Measurements from ENCODE around the gene NMNAT1.
"Not testable (repeated sequence)": the region's sequence is repeated elsewhere in the genome, so short reads cannot be mapped to it uniquely, and the experiment has no call there.

The NMNAT1 gene

GRCh38 chr1:9922342-9922741 lies 20.9 kb upstream of the NMNAT1 start:
- no peak for FAIRE-seq

- no peak for FAIRE-seq
These were observed 16.0 kb upstream of the NMNAT1 start for GRCh38 chr1:9927259-9927658.

- no peak for FAIRE-seq
These were observed 13.6 kb upstream of the NMNAT1 start for GRCh38 chr1:9929431-9930385.

DNA sequence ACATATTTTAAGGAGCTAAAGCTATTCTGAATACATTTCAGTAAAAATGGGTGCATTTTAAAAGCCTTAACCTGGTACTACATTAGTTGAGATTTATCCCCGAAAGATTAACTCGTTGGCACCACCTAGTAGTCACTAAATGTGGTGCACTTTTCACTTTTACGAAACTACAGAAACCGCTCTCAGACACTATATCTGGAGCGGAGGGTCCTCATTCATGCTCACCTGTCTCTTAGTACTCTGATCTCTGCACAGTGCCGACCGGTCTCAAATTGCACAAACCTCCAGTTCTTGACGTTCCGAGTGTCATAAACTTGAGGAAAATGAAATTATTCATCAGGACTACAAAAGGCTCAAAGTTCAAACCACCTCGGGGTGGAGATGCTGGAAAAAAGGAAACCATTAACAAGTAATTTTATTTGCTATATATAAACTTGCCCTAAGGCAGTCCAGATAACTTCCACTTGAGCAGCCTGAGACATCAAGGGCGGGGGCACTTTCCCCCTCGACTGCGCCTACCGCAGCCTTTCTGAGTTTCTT lies 806 bp upstream of the NMNAT1 start:
- peak; percentile 80 for FAIRE-seq

DNA sequence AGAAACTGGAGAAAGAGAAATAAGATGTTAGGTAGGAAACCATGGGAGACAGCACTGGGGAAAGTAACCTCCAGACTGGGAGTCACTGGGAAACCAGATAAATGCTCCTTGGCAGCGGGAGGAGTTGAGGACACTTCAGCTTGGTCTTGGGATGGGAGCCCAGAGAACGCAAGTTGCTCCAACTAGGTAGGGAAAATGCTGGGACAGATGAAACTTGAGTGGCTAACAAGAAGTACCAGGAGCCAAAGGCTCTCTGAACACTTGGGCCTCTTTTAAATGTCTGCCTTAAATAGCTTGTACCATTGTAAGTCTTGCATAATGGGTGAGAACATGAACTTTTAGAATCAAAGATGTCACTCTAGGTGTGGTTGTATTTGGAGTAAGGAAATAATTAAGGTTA lies 3.0 kb downstream of the NMNAT1 start:
- FAIRE-seq: no peak

- FAIRE-seq: no peak
These were observed 14.5 kb downstream of the NMNAT1 start for GRCh38 chr1:9957726-9958125.

DNA sequence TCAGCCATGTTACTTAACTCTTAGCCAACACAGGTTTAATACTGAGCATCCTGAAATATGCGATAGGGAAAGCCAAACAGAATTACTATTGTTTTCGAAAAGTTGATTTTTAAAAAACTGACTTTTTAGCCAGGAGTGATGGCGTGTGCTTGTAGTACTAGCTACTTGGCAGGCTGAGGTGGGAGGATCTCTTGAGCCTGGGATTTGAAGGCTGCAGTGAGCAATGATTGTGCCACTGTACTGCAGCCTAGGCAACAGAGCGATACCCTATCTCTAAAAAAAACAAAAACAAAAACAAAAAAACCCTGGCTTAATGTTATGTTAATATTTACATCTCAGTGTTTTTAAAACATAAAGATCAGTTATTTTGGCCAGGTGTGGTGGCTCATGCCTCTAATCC lies 16.7 kb downstream of the NMNAT1 start:
- no peak for FAIRE-seq

- no peak for FAIRE-seq
These were observed 17.7 kb downstream of the NMNAT1 start for GRCh38 chr1:9960706-9961562.

GRCh38 chr1:9984253-9984652 lies 41.0 kb downstream of the NMNAT1 start:
- no peak for FAIRE-seq

DNA sequence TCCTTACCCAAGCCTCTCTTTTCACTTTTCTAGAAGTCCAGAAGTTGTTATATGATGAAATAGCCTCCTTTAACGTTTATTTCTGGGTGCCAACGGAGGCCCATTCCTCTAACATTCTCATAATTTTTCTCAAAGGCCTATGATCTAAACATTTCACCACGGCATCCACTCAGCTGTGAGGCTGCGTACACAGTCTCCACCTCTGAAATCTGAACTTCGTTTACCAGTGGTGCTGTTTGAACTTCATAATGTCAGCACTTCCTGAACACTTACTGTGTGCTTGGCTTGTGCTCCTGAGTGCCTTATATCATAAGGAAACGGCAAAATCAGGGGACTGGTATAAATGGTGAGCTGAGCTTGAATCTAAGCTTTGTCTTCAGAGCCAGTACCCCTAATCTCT lies 41.7 kb downstream of the NMNAT1 start:
- FAIRE-seq: no peak

DNA sequence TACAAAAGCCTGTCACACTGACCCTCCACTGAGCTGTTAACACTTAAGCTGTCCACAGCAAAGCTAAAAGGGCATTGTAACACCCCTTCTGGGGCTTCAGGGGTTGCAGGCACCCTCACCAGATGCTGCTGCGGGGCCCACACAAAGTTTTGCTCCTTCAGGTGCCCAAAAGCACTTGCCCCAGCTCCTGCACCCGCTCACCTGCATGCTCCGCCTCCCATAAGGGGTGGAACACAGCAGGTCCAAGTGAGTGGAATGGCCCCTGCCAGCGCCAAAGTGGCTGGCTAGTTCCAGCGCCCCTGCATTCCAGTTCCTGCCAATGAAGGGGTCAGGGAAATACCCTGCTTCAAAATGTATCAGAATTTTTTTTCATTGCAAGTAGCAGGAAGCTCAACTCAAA lies 46.5 kb downstream of the NMNAT1 start:
- FAIRE-seq: no peak

GRCh38 chr1:9990944-9991343 lies 47.7 kb downstream of the NMNAT1 start:
- no peak for FAIRE-seq

GRCh38 chr1:9992910-9993309 lies 49.6 kb downstream of the NMNAT1 start:
- no peak for FAIRE-seq

DNA sequence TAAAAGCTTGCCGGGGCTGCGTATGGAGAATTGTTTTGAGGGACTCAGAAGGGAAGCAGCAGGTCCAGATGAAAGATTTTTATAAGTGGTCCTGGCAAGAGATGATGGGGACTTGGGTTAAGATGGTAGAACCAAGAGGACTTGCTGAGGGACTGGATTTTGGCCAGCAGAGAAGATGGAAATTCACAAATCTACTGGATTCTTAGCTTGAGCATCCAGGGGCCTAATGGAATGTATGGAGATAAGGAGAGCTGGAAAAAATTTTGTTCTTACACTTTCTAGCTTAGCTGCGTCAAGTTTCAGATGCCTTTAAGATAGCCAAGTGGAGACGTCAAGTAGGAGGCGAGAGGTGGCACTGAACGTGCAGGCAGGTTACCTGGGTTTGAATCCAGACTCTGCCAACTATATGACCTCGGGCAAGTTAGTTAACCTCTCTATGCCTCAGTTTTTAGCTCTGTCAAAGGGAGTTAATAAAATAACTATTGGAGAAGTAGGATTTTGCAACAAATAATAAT lies 50.3 kb downstream of the NMNAT1 start:
- FAIRE-seq: no peak

DNA sequence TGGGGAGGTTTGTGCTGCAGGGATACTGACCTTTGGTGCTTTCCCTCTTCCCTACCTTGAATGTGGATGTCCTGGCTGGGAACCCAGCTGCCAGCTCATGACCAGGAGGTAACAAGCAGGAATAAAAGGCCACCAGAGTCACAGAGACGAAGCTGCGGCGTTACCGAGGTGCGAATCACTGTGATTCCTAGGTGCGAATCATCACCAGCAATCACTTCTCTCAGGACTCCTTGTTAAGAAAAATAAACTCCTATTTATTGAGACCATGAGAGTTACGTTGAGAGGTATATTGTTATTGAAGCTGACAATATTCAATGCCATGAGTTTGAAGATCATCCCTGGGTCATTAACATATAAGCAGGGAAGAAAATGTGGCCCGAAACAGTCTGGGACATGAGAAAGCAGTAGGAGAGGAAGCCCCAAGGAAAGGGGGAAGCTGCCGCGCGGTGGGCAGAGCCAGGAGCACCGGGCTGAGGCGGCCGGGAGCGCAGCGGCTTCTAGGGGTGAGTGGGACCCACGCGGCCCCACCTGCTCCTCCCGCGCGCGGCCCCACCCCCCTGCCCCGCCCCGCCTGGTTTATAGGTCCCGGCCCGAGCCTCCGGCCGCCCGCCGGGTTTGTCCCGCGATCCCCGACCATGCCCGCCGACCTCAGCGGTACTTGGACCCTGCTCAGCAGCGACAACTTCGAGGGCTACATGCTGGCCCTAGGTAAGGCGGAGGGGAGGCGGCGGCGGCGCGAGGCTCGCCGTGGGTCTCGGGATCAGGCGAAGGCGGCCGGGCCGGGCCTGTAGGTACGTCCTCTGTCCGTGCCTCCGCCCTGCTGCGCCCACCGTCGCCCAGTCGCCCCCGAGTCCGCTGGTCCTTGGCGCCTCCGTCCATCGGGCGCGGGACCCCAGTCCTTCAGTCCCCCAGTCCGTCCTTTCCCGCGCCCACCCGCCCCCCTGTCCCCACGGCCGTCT lies 53.6 kb downstream of the NMNAT1 start, which contains the start of gene RBP7:
Gene RBP7 (plus strand): TSS at position 605 of the 959 bp plus-strand sequence. CDS start 31 bp downstream, at position 636.
- no peak for FAIRE-seq

DNA sequence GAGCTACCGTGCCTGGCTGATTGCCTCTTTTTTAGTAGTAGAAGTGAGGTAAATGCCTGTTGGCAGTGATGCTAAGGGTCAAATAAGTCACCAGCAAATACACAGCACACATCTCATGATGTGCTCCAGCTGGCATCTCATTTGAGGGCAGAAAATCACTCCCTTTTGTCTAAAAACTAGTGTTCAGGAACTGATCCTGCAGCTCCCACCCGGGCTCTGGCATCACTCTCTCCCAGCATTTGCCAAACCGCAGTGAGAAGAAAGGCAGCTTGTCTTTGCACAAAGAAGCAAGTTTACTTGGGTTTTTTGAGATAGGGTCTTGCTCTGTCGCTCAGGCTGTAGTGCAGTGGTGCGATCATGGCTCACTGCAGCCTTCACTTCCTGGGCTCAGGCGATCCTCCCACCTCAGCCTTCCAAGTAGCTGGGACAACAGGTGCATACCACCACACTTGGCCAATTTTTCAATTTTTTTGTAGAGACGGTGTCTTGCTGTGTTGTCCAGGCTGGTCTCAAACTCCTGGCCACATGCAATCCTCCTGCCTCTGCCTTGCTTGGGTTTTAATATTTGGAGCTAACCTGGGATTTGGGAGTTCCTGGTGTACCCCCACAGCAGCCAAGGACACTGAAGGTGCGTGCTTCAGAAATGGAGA lies 57.9 kb downstream of the NMNAT1 start:
- FAIRE-seq: no peak

GRCh38 chr1:10005248-10005647 lies 62.0 kb downstream of the NMNAT1 start:
- FAIRE-seq: not testable (repeated sequence)

GRCh38 chr1:10007169-10007568 lies 63.9 kb downstream of the NMNAT1 start:
- no peak for FAIRE-seq

DNA sequence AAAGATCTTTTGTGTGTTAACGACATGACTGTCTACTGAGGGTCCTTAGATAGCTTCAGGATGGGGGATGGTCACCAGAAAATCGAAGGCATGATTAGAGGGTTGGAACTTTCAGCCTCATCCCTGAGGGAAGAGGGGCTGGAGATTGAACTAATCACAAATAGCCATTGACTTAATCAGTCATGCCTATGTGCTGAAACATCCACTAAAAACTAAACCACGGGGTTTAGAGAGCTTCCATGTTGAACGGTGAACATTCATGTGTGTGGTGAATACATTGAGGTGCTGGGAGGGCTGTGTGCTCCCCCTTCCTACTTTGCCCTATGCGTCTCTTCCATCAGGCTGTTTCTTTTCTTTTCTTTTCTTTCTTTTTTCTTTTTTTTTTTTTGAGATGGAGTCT lies 70.7 kb downstream of the NMNAT1 start:
- no peak for FAIRE-seq

- FAIRE-seq: no peak
These were observed 76.3 kb downstream of the NMNAT1 start for GRCh38 chr1:10019561-10019960.

- no peak for FAIRE-seq
These were observed 76.8 kb downstream of the NMNAT1 start for GRCh38 chr1:10020086-10020485.

All from A204.1 (cell line).